HuH-7 (cell line): ENCODE data around the gene KLLN.
"Not testable (repeated sequence)": the region's sequence is repeated elsewhere in the genome, so short reads cannot be mapped to it uniquely, and the experiment has no call there.

Source experiments
- DNase-seq: peaks from one replicate; pipeline ENCODE4 v3.0.0; 2011; ENCODE audit warnings: low spot score

KLLN gene

GRCh38 chr10:87842776-87843497, 20.4 kb downstream of the KLLN start:
- DNase-seq, result no peak

GRCh38 chr10:87842220-87842641, 21.1 kb downstream of the KLLN start:
- DNase-seq, result no peak

GRCh38 chr10:87841186-87841585, 22.1 kb downstream of the KLLN start:
- DNase-seq, result no peak

- no peak for DNase-seq
These were observed 24.7 kb downstream of the KLLN start for GRCh38 chr10:87838650-87839049.

GRCh38 chr10:87837445-87837844, 25.9 kb downstream of the KLLN start:
- DNase-seq, result no peak

GRCh38 chr10:87836098-87836497, 27.2 kb downstream of the KLLN start:
- no peak for DNase-seq

- no peak for DNase-seq
These were observed 33.2 kb downstream of the KLLN start for GRCh38 chr10:87829986-87830729.

GRCh38 chr10:87829051-87829450, 34.3 kb downstream of the KLLN start:
- not testable (repeated sequence) for DNase-seq

- no peak for DNase-seq
These were observed 35.7 kb downstream of the KLLN start for GRCh38 chr10:87827681-87828080.

- no peak for DNase-seq
These were observed 36.7 kb downstream of the KLLN start for GRCh38 chr10:87826653-87827052.

- no peak for DNase-seq
These were observed 44.1 kb downstream of the KLLN start for GRCh38 chr10:87819289-87819585.

GRCh38 chr10:87818505-87819288, 44.6 kb downstream of the KLLN start:
- DNase-seq, result peak; percentile 8

GRCh38 chr10:87817609-87818504, 45.5 kb downstream of the KLLN start, which contains the start of gene ATAD1:
Gene ATAD1 (minus strand): TSS chr10:87818226. CDS start chr10:87814599, 3,627 bp downstream.
- peak; percentile 80 for DNase-seq

GRCh38 chr10:87816898-87817608, 46.3 kb downstream of the KLLN start:
- DNase-seq, result no peak

GRCh38 chr10:87816163-87816897, 47.0 kb downstream of the KLLN start:
- no peak for DNase-seq
